WTC11 (cell line): ENCODE results near the gene CLNK. TPM values are rescaled to one million over a fixed set of nuclear protein-coding genes. Genes with fewer than 3 reads are reported as not detected.

ENCODE experiments used
- ATAC-seq: fragments of 200-7000 bp; cut with Tn5 transposase; 2 replicates; pipeline ENCODE4 v1.10.0; 2021; ENCODE audit warnings: mild to moderate bottlenecking, moderate library complexity
- CTCF ChIA-PET: fragments of 300-600 bp; sonication (Branson Sonifier 250); formaldehyde crosslinking; loops from one replicate; lab custom pipeline; 2021; ENCODE audit warnings: antibody characterized with exemption; lab: Charles Lee
- POLR2A ChIA-PET: fragments of 350-600 bp; sonication (Branson Sonifier 250); formaldehyde crosslinking; loops from one replicate; lab custom pipeline; 2021; ENCODE audit warnings: antibody characterized with exemption; lab: Charles Lee
- DNase-seq: peaks from one replicate; pipeline ENCODE4 v3.0.0; 2021; ENCODE audit warnings: low spot score
- H3K27ac Mint-ChIP-seq: 2 replicates; pipeline ENCODE4 v1.8.0; 2021; ENCODE audit warnings: mixed read lengths
- H3K27me3 Mint-ChIP-seq: 2 replicates; pipeline ENCODE4 v1.8.0; 2021; ENCODE audit warnings: low read depth, mild to moderate bottlenecking, moderate library complexity, mixed read lengths
- H3K36me3 Mint-ChIP-seq: 2 replicates; pipeline ENCODE4 v1.8.0; 2021; ENCODE audit warnings: mixed read lengths
- H3K4me1 Mint-ChIP-seq: 2 replicates; pipeline ENCODE4 v1.8.0; 2022; ENCODE audit warnings: mixed read lengths
- H3K4me3 Mint-ChIP-seq: 2 replicates; pipeline ENCODE4 v1.8.0; 2021; ENCODE audit warnings: mild to moderate bottlenecking, moderate library complexity, mixed read lengths
- H3K9me3 Mint-ChIP-seq: 2 replicates; pipeline ENCODE4 v1.8.0; 2021; ENCODE audit warnings: mixed read lengths
- CREB1 ChIP-seq: sonication (generic); formaldehyde crosslinking; IDR thresholded peaks from 2 replicates; pipeline ENCODE4 v1.8.0; 2023; ENCODE audit warnings: mild to moderate bottlenecking, missing genetic modification reagents
- ETV6 ChIP-seq: sonication (generic); formaldehyde crosslinking; IDR thresholded peaks from 2 replicates; pipeline ENCODE4 v1.8.1; 2022; ENCODE audit warnings: mild to moderate bottlenecking, missing genetic modification reagents
- FOXJ3 ChIP-seq: sonication (generic); formaldehyde crosslinking; IDR thresholded peaks from 2 replicates; pipeline ENCODE4 v1.9.0; 2021; ENCODE audit warnings: missing genetic modification reagents, mild to moderate bottlenecking, borderline replicate concordance
- JAZF1 ChIP-seq: fragments of 250-450 bp; sonication (Bioruptor Pico); IDR thresholded peaks from 2 replicates; pipeline ENCODE4 v1.9.0; 2021; ENCODE audit warnings: moderate library complexity, mild to moderate bottlenecking, inconsistent platforms
- MYBL2 ChIP-seq: sonication (generic); formaldehyde crosslinking; IDR thresholded peaks from 2 replicates; pipeline ENCODE4 v1.8.1; 2023; ENCODE audit warnings: mild to moderate bottlenecking, moderate library complexity, missing genetic modification reagents
- NFYB ChIP-seq: sonication (generic); formaldehyde crosslinking; conservative IDR thresholded peaks from 2 replicates; pipeline ENCODE4 v1.8.0; 2022; ENCODE audit warnings: low read depth, missing genetic modification reagents
- NR3C1 ChIP-seq: sonication (generic); formaldehyde crosslinking; conservative IDR thresholded peaks from 2 replicates; pipeline ENCODE4 v1.8.1; 2023; ENCODE audit warnings: low read depth, mild to moderate bottlenecking, missing genetic modification reagents
- OVOL2 ChIP-seq: fragments of 250-450 bp; sonication (Bioruptor Pico); IDR thresholded peaks from 2 replicates; pipeline ENCODE4 v1.9.0; 2021; ENCODE audit warnings: mild to moderate bottlenecking, borderline replicate concordance
- RELA ChIP-seq: sonication (generic); formaldehyde crosslinking; IDR thresholded peaks from 2 replicates; pipeline ENCODE4 v1.8.1; 2022; ENCODE audit warnings: missing genetic modification reagents, mild to moderate bottlenecking, borderline replicate concordance
- ZBTB21 ChIP-seq: sonication (generic); formaldehyde crosslinking; IDR thresholded peaks from 2 replicates; pipeline ENCODE4 v1.8.1; 2023; ENCODE audit warnings: mild to moderate bottlenecking, missing genetic modification reagents, borderline replicate concordance
- ZNF121 ChIP-seq: sonication (generic); formaldehyde crosslinking; IDR thresholded peaks from 2 replicates; pipeline ENCODE4 v1.8.0; 2023; ENCODE audit warnings: missing genetic modification reagents
- ZNF219 ChIP-seq: sonication (generic); formaldehyde crosslinking; IDR thresholded peaks from 2 replicates; pipeline ENCODE4 v1.8.0; 2023; ENCODE audit warnings: missing genetic modification reagents, mild to moderate bottlenecking, borderline replicate concordance
- ZNF317 ChIP-seq: sonication (generic); formaldehyde crosslinking; IDR thresholded peaks from 2 replicates; pipeline ENCODE4 v1.8.1; 2023; ENCODE audit warnings: low read depth, mild to moderate bottlenecking, moderate library complexity, missing genetic modification reagents, borderline replicate concordance
- ZNF423 ChIP-seq: fragments of 250-450 bp; sonication (Bioruptor Pico); IDR thresholded peaks from 2 replicates; pipeline ENCODE4 v2.1.2; 2022; ENCODE audit warnings: mild to moderate bottlenecking, moderate library complexity
- ZNF671 ChIP-seq: fragments of 250-450 bp; sonication (Bioruptor Pico); IDR thresholded peaks from 2 replicates; pipeline ENCODE4 v1.8.0; 2021; ENCODE audit warnings: mild to moderate bottlenecking
- total RNA-seq: library from RNA; stranded (reverse); gene quantifications from 3 replicates; pipeline ENCODE4 v1.2.3, GENCODE V29; 2021
- TF ChIP-seq, protein P1 (sequence below): sonication (generic); formaldehyde crosslinking; IDR thresholded peaks from 2 replicates; pipeline ENCODE4 v1.8.1; 2023; ENCODE audit warnings: mild to moderate bottlenecking, missing genetic modification reagents
- TF ChIP-seq, protein P2 (sequence below): fragments of 250-450 bp; sonication (Bioruptor Pico); IDR thresholded peaks from 2 replicates; pipeline ENCODE4 v1.9.0; 2021; ENCODE audit warnings: mild to moderate bottlenecking
- TF ChIP-seq, protein P3 (sequence below): fragments of 250-450 bp; sonication (Bioruptor Pico); conservative IDR thresholded peaks from 2 replicates; pipeline ENCODE4 v1.9.0; 2021; ENCODE audit warnings: mild to moderate bottlenecking
- TF ChIP-seq, protein P4 (sequence below): sonication (generic); formaldehyde crosslinking; IDR thresholded peaks from 2 replicates; pipeline ENCODE4 v1.8.0; 2022; ENCODE audit warnings: mild to moderate bottlenecking, missing genetic modification reagents
- TF ChIP-seq, protein P5 (sequence below): fragments of 250-450 bp; sonication (Bioruptor Pico); IDR thresholded peaks from 2 replicates; pipeline ENCODE4 v2.1.2; 2022; ENCODE audit warnings: mild to moderate bottlenecking, moderate library complexity
- TF ChIP-seq, protein P6 (sequence below): sonication (generic); formaldehyde crosslinking; IDR thresholded peaks from 2 replicates; pipeline ENCODE4 v1.8.1; 2022; ENCODE audit warnings: low read depth, mild to moderate bottlenecking, moderate library complexity, missing genetic modification reagents, borderline replicate concordance

CLNK gene
- total RNA-seq, 1 experiment from 2014 or later = not detected

DNA sequence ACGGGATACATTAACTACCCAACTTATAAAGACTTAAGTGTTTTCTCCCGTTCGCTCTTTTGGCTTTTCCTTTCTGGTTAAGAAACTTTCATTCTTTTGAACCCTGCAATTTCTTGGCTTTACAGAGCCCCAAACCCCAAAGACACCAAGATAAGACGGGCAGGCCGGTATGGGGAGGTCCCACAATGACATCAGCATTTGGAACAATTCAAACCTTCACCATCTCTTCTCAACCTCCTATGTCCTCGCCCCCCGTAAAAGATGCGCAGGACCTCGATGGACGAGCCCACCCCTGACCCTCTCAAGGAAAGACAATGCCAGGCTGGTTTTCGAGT, 228.3 kb downstream of the CLNK start (continued):
- TF ChIP-seq MYBL2 (CRISPR knock-in tag) (no peak), RELA (CRISPR knock-in tag) (no peak)
- TF ChIP-seq, protein P1, sequence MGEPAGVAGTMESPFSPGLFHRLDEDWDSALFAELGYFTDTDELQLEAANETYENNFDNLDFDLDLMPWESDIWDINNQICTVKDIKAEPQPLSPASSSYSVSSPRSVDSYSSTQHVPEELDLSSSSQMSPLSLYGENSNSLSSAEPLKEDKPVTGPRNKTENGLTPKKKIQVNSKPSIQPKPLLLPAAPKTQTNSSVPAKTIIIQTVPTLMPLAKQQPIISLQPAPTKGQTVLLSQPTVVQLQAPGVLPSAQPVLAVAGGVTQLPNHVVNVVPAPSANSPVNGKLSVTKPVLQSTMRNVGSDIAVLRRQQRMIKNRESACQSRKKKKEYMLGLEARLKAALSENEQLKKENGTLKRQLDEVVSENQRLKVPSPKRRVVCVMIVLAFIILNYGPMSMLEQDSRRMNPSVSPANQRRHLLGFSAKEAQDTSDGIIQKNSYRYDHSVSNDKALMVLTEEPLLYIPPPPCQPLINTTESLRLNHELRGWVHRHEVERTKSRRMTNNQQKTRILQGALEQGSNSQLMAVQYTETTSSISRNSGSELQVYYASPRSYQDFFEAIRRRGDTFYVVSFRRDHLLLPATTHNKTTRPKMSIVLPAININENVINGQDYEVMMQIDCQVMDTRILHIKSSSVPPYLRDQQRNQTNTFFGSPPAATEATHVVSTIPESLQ (CRISPR knock-in tag) = no peak
- TF ChIP-seq, protein P2, sequence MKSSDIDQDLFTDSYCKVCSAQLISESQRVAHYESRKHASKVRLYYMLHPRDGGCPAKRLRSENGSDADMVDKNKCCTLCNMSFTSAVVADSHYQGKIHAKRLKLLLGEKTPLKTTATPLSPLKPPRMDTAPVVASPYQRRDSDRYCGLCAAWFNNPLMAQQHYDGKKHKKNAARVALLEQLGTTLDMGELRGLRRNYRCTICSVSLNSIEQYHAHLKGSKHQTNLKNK (CRISPR knock-in tag) = no peak
- TF ChIP-seq, all 79 proteins: peak for 0

DNA sequence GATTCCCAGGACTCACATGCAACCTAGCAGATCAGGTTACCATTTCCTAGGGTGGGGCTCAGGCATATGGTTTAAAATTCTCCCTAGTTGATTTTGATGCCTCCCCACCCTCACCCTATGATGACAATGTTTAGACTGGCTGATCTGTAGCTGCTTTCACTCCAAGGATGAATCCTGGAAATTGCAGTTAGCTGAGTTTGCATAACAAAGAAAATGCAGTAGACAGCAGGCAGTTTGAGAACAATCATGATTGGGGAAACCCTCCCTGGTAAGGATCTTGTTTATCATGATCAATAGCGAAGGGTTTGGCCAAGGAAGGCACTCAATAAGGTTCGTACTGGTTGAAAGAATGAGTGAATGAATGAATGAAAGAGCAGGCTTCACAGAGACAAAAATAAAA, 229.4 kb downstream of the CLNK start:
- peaks cover 32% of the 10 kb centered on the region for H3K4me1 Mint-ChIP-seq
- no peak overlapping the region for H3K27ac Mint-ChIP-seq
- POLR2A ChIA-PET = no interaction called here
- H3K36me3 Mint-ChIP-seq = peaks cover 41% of the 10 kb centered on the region
- CTCF ChIA-PET = interaction anchor here (3.9 kb wide), 1 partner anchor 83 kb away, joined by 13 read pairs; no protein-coding TSS in a partner anchor
- no peak for DNase-seq
- peaks cover 55% of the 10 kb centered on the region for H3K27me3 Mint-ChIP-seq
- H3K4me3 Mint-ChIP-seq = peak overlapping the region; percentile 85
- no peak for ATAC-seq
- TF ChIP-seq ZNF671 (CRISPR knock-in tag) (no peak), CREB1 (CRISPR knock-in tag) (no peak), ETV6 (CRISPR knock-in tag) (no peak), ZBTB21 (CRISPR knock-in tag) (no peak), OVOL2 (CRISPR knock-in tag) (no peak), ZNF317 (no peak), ZNF219 (CRISPR knock-in tag) (no peak), FOXJ3 (no peak), NFYB (CRISPR knock-in tag) (no peak), ZNF423 (CRISPR knock-in tag) (no peak), JAZF1 (CRISPR knock-in tag) (no peak), NR3C1 (CRISPR knock-in tag) (no peak), ZNF121 (CRISPR knock-in tag) (no peak)
- TF ChIP-seq, protein P3, sequence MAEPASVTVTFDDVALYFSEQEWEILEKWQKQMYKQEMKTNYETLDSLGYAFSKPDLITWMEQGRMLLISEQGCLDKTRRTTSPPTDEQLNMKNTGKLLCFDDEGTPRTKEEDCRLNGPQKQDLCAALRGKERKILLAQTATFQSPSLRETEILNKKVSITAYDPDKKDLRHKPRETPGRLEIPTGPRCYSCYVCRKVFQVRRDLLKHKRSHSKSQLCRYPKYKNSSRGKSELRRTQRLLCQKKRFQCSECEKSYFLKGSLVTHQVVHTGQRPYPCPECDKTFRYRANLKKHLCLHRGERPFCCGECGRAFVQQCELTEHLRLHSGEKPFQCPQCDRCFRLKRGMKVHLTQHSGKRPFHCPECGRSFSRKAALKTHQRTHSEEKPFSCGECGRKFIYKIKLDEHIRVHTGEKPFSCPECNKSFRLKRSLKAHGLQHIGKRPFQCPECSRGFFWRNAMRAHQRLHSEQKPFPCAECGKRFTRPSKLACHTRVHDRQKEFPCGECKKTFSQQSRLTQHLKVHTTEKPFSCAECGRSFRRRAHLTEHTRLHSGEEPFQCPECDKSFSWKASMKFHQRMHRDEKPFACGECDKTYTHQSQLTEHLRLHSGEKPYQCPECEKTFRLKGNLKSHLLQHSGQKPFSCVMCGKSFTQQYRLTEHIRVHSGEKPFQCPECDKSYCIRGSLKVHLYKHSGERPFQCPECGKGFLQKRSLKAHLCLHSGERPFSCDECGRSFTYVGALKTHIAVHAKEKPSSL (CRISPR knock-in tag) = no peak
- TF ChIP-seq, protein P4, sequence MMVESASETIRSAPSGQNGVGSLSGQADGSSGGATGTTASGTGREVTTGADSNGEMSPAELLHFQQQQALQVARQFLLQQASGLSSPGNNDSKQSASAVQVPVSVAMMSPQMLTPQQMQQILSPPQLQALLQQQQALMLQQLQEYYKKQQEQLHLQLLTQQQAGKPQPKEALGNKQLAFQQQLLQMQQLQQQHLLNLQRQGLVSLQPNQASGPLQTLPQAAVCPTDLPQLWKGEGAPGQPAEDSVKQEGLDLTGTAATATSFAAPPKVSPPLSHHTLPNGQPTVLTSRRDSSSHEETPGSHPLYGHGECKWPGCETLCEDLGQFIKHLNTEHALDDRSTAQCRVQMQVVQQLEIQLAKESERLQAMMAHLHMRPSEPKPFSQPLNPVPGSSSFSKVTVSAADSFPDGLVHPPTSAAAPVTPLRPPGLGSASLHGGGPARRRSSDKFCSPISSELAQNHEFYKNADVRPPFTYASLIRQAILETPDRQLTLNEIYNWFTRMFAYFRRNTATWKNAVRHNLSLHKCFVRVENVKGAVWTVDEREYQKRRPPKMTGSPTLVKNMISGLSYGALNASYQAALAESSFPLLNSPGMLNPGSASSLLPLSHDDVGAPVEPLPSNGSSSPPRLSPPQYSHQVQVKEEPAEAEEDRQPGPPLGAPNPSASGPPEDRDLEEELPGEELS (CRISPR knock-in tag) = no peak
- TF ChIP-seq, protein P5, sequence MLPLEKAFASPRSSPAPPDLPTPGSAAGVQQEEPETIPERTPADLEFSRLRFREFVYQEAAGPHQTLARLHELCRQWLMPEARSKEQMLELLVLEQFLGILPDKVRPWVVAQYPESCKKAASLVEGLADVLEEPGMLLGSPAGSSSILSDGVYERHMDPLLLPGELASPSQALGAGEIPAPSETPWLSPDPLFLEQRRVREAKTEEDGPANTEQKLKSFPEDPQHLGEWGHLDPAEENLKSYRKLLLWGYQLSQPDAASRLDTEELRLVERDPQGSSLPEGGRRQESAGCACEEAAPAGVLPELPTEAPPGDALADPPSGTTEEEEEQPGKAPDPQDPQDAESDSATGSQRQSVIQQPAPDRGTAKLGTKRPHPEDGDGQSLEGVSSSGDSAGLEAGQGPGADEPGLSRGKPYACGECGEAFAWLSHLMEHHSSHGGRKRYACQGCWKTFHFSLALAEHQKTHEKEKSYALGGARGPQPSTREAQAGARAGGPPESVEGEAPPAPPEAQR (CRISPR knock-in tag) = no peak
- TF ChIP-seq, protein P6, sequence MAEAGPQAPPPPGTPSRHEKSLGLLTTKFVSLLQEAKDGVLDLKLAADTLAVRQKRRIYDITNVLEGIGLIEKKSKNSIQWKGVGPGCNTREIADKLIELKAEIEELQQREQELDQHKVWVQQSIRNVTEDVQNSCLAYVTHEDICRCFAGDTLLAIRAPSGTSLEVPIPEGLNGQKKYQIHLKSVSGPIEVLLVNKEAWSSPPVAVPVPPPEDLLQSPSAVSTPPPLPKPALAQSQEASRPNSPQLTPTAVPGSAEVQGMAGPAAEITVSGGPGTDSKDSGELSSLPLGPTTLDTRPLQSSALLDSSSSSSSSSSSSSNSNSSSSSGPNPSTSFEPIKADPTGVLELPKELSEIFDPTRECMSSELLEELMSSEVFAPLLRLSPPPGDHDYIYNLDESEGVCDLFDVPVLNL (CRISPR knock-in tag) = no peak
- no peaks in the 10 kb centered on the region for H3K9me3 Mint-ChIP-seq
